ENCODE results near the gene CDH23. TPM values are rescaled to one million over a fixed set of nuclear protein-coding genes. Genes with fewer than 3 reads are reported as not detected.
A peak's percentile ranks its signal among the peaks of the same experiment; 100 is the strongest.

Gene CDH23
- total RNA-seq, 2 donors from 2014 or later, result 8.1 to 9.0 TPM

DNA sequence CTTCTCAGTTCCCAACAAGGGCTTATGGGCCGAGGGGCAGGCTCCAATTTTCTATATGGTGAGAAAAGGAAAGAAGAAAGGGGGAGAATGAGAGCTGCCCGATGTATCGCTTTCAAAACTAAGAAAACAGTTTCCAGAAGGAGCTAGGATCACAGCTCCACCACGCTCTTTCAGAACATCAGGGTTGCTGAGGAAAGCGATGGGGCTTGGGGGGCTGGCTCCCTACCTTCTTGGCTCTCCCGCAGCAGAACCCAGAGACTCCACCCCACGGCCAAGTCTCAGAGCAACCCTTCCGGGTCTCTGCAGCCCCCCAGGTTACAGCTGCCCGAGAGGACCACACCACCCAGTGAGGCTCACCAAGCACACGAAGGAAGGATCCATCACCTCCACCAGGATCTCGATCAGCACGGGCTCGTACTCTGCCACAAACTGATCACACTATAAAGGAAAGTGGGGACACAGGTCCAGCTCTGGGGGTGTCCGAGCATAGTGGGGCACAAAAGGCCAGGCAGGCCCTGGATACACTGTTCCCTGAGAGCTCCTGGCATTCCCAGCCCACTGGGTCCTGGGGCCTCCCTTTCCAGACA lies 422.0 kb downstream of the CDH23 start:
- ATAC-seq (no peak), DNase-seq (no peak)
- Mint-ChIP-seq H3K27me3 (no peaks in the 10 kb centered on the region), H3K4me3 (no peak overlapping the region), H3K4me1 (peaks cover 4% of the 10 kb centered on the region), H3K27ac (peak overlapping the region; percentile 24), H3K36me3 (ENCODE audit: low read depth) (peaks cover 4% of the 10 kb centered on the region)
- H3K9me3 ChIP-seq (ENCODE audit: control insufficient read depth, low read length, poor library complexity, severe bottlenecking), result no peaks in the 10 kb centered on the region

DNA sequence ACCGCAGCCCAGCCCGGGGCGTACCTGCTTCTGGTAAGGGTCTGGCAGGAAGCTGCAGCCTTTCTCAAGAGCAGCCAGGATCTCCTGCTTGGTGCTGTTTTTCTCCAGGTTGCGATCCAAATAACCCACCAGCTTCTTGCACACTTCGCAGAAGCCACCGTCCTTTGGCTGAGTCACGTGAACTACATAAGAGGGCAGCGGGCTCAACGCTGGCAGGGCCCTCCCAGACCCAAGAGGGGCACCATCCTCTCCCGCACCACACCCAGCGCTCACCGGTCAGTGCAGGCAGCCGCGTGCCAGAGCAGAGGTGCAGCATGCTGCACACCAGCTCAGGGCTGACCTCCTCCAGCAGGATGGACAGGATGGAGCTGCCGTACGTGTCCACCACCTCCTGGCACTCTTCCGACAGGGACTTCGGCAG lies 422.7 kb downstream of the CDH23 start:
- ATAC-seq (no peak), DNase-seq (no peak)
- Mint-ChIP-seq H3K4me3 (no peak overlapping the region), H3K4me1 (peaks cover 4% of the 10 kb centered on the region), H3K27ac (no peak overlapping the region), H3K36me3 (ENCODE audit: low read depth) (peaks cover 5% of the 10 kb centered on the region), H3K27me3 (no peaks in the 10 kb centered on the region)
- H3K9me3 ChIP-seq (ENCODE audit: control insufficient read depth, low read length, poor library complexity, severe bottlenecking), result no peaks in the 10 kb centered on the region

DNA sequence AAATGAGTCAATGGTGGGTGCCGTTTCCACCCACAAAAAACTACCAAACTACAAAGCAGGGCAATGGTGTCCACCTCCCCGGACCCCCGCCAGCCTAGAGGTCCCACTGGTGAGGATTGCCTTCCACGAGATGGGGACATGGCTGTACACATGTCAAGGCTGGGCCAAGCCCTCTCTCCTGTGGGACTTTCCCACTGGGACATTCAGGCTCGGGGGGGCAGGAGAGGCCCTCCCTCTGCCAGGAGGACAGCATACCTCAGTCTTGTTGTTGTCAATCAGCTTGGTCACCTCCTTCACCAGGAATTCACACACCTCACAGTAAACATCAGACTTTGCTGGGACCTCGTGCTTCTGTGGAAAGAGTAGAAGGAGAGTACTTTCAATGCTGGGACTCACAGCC lies 423.3 kb downstream of the CDH23 start:
- H3K9me3 ChIP-seq (ENCODE audit: control insufficient read depth, low read length, poor library complexity, severe bottlenecking), result no peaks in the 10 kb centered on the region
- peaks cover 5% of the 10 kb centered on the region for H3K36me3 Mint-ChIP-seq (ENCODE audit: low read depth)
- DNase-seq (no peak), ATAC-seq (no peak)
- H3K27me3 Mint-ChIP-seq, result no peaks in the 10 kb centered on the region
- H3K27ac Mint-ChIP-seq, result no peak overlapping the region
- H3K4me3 Mint-ChIP-seq, result no peak overlapping the region
- peaks cover 4% of the 10 kb centered on the region for H3K4me1 Mint-ChIP-seq

DNA sequence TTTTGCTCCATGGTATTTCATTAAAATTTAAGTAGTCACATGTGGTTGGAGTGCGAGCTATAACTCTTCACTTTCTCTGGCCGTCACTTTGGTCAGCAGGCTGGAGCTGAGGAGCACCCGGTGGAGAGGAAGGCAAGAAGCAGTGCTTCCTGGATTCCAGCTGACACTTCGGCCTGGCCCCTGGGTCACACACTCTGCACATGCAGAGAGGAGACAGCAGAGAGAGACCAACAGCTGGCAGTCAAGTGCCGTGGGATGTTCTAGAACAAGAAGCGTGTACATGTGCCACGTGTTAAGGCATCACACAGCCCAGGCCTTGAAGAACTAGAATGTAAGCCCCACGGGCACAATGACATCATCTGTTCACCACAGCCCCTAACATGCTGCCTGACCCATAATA lies 424.2 kb downstream of the CDH23 start:
- H3K4me3 Mint-ChIP-seq, result no peak overlapping the region
- H3K36me3 Mint-ChIP-seq (ENCODE audit: low read depth), result peaks cover 5% of the 10 kb centered on the region
- DNase-seq (no peak), ATAC-seq (no peak)
- H3K27me3 Mint-ChIP-seq, result no peaks in the 10 kb centered on the region
- H3K9me3 ChIP-seq (ENCODE audit: control insufficient read depth, low read length, poor library complexity, severe bottlenecking), result no peaks in the 10 kb centered on the region
- peaks cover 4% of the 10 kb centered on the region for H3K4me1 Mint-ChIP-seq
- peak overlapping the region; percentile 47 for H3K27ac Mint-ChIP-seq

DNA sequence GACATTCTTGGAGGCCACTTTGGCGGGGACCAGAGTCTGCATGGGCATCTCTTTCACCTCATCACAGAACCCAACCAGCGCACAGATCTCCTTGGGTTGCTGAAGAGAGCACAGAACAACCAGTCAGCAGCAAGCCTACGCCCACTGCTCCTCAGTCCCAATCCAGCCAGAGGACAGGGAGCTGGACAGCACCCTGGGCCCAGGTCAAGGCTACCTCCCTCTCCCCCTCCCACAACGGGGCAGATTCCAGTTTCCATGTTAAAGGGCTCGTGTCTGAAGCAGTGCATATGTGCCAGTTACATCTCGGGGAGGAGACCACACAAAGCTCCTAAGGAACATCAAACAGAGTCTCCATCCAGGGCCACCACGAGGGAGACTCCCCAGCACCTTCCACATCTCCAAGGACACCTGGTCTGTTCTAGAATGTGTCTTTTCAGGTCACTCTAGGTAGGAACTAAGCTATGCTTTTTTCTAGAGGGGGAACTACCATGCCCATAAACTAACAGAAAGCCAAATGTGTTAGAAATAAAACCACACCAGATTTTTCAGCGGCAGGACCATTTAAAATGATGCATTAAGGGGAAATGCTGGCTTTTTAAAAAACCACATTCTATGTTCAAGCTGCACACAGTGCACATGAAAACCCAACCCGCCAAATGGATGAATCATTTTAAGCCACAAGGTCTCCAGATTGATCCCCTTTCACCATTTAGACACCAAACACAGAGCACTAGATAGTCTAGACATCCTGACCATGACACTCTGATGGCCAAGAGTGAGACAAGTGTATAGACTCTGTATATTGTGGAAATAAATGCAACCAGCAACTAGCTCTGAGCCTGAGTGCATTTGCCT lies 425.4 kb downstream of the CDH23 start:
- Mint-ChIP-seq H3K27ac (peak overlapping the region; percentile 43), H3K4me3 (peak overlapping the region; percentile 39), H3K36me3 (ENCODE audit: low read depth) (peaks cover 5% of the 10 kb centered on the region), H3K4me1 (peaks cover 4% of the 10 kb centered on the region), H3K27me3 (no peaks in the 10 kb centered on the region)
- no peak for DNase-seq
- no peak for ATAC-seq
- no peaks in the 10 kb centered on the region for H3K9me3 ChIP-seq (ENCODE audit: control insufficient read depth, low read length, poor library complexity, severe bottlenecking)

DNA sequence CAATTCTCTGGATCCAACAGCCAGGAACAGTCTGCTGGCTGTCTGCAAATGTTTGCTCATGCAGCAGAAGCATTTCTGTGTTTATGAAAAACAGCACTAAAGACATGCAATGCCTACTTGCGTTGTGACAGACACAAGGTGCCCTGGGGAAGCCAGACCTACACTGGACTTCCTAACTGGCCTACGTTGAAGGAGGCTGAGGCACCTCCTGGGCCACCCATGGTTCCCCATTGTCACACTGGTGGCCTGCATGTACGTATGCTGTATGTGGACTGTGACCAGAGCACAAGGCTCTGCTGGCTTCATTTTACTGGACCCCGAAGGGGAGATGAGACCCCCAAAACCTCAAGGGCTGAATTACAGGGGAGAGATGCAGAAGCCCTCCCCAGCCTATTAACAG lies 426.6 kb downstream of the CDH23 start:
- peaks cover 3% of the 10 kb centered on the region for H3K4me1 Mint-ChIP-seq
- peaks cover 3% of the 10 kb centered on the region for H3K36me3 Mint-ChIP-seq (ENCODE audit: low read depth)
- no peak overlapping the region for H3K4me3 Mint-ChIP-seq
- ATAC-seq (no peak), DNase-seq (no peak)
- no peaks in the 10 kb centered on the region for H3K27me3 Mint-ChIP-seq
- peak overlapping the region; percentile 32 for H3K27ac Mint-ChIP-seq
- no peaks in the 10 kb centered on the region for H3K9me3 ChIP-seq (ENCODE audit: control insufficient read depth, low read length, poor library complexity, severe bottlenecking)

DNA sequence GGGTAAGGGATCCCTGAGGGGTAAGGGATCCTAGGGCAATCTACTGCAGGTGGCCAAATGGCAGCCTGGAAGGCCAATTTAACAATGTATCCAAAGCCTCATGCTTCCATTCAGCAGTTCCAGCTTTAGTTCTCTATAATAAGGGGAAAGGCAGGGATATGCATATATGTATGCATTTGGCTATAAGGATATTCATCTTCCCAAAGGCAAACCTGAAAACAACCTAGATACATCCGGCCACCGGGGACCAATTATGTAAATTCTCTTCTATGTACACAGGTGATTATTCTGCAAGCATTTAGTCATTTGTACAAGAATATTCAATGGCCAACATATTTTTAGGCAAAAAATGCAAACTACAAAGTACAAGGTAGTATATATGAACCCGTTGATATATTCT lies 427.6 kb downstream of the CDH23 start:
- ATAC-seq (no peak), DNase-seq (no peak)
- peaks cover 3% of the 10 kb centered on the region for H3K4me1 Mint-ChIP-seq
- H3K27ac Mint-ChIP-seq, result peak overlapping the region; percentile 32
- H3K9me3 ChIP-seq (ENCODE audit: control insufficient read depth, low read length, poor library complexity, severe bottlenecking), result no peaks in the 10 kb centered on the region
- no peaks in the 10 kb centered on the region for H3K27me3 Mint-ChIP-seq
- H3K36me3 Mint-ChIP-seq (ENCODE audit: low read depth), result peaks cover 3% of the 10 kb centered on the region
- H3K4me3 Mint-ChIP-seq, result no peak overlapping the region

DNA sequence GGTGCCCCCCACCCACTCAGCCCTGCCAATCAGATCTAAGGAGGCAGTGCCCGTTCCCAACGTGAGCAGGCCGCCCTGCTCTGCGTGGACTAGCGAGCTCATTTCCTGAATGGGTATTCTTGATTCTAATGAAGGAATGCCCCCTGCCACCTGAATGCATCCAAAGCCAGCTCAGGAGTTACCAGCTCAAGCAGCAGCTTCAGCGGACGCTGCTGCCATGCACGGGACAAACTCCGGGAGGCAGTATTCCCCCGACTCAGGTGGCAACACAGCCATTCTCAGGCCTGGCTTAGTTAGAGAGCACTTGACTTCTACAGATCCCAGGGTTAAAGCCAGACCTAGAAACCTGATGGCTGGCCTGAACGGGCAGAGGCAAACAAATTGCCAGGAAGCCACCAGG lies 428.5 kb downstream of the CDH23 start:
- no peak for DNase-seq
- ATAC-seq, result no peak
- no peaks in the 10 kb centered on the region for H3K9me3 ChIP-seq (ENCODE audit: control insufficient read depth, low read length, poor library complexity, severe bottlenecking)
- H3K27me3 Mint-ChIP-seq, result no peaks in the 10 kb centered on the region
- peaks cover 6% of the 10 kb centered on the region for H3K36me3 Mint-ChIP-seq (ENCODE audit: low read depth)
- no peak overlapping the region for H3K4me3 Mint-ChIP-seq
- peaks cover 5% of the 10 kb centered on the region for H3K4me1 Mint-ChIP-seq
- H3K27ac Mint-ChIP-seq, result no peak overlapping the region

DNA sequence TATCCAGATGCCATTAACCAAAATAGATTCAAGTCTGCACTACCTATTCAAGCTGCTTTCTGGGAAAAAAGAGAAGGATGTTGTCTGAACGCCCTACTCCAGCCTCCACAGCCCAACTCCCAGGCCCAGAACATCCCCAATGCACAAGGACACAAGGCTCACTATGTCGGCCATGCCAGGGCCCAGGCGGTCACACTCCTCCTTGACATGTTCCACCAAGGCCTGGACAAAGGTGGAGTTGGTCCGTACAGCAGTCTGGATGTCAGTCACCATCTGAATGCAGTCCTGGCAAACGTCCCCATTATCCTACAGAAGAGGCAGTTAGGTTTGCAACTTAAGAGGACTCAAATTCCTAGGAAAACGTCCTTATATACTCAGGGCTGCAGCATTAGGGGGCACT lies 431.1 kb downstream of the CDH23 start:
- Mint-ChIP-seq H3K36me3 (ENCODE audit: low read depth) (peaks cover 9% of the 10 kb centered on the region), H3K27ac (no peak overlapping the region), H3K4me3 (no peak overlapping the region), H3K27me3 (no peaks in the 10 kb centered on the region), H3K4me1 (peaks cover 10% of the 10 kb centered on the region)
- ATAC-seq (no peak), DNase-seq (no peak)
- no peaks in the 10 kb centered on the region for H3K9me3 ChIP-seq (ENCODE audit: control insufficient read depth, low read length, poor library complexity, severe bottlenecking)

DNA sequence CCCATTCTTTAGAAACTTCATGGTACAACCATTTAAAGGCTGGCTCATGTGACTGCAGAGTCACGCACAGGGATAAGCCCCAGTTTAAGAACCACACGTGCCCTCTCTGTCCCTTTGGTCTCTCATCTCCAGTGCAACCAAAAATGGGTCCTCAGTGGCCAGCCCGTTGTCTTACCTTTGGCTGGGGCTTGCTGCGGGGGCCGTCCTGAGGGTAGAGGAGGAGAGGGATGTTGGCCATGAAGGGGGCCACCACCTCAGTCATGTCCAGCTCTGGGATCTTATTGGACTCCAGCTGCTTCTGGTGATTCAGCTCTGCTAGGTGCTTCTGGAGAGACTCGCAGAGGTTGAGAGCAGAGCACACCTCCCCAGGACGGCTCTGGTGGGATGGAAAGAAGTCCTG lies 432.0 kb downstream of the CDH23 start:
- Mint-ChIP-seq H3K4me3 (no peak overlapping the region), H3K36me3 (ENCODE audit: low read depth) (peaks cover 7% of the 10 kb centered on the region), H3K27ac (no peak overlapping the region), H3K27me3 (no peaks in the 10 kb centered on the region), H3K4me1 (peaks cover 12% of the 10 kb centered on the region)
- H3K9me3 ChIP-seq (ENCODE audit: control insufficient read depth, low read length, poor library complexity, severe bottlenecking), result no peaks in the 10 kb centered on the region
- no peak for ATAC-seq
- no peak for DNase-seq

DNA sequence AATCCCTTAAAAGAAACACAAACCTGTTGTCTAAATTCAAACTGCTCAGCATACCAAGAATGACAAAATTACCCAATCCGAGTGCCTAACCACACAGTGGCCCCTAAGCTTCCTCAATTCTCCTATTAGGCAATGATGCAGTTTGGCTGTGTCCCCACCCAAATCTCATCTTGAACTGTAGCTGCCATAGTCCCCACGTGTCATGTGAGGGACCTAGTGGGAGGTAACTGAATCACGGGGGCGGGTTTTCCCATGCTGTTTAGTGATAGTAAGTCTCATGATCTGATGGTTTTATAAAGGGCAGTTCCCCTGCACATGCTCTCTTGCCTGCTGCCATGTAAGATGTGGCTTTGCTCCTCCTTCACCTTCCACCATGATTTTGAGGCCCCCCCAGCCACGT lies 432.5 kb downstream of the CDH23 start:
- Mint-ChIP-seq H3K4me1 (peaks cover 13% of the 10 kb centered on the region), H3K36me3 (ENCODE audit: low read depth) (peaks cover 6% of the 10 kb centered on the region), H3K27me3 (no peaks in the 10 kb centered on the region), H3K27ac (peak overlapping the region; percentile 49), H3K4me3 (no peak overlapping the region)
- H3K9me3 ChIP-seq (ENCODE audit: control insufficient read depth, low read length, poor library complexity, severe bottlenecking), result no peaks in the 10 kb centered on the region
- DNase-seq (no peak), ATAC-seq (no peak)

DNA sequence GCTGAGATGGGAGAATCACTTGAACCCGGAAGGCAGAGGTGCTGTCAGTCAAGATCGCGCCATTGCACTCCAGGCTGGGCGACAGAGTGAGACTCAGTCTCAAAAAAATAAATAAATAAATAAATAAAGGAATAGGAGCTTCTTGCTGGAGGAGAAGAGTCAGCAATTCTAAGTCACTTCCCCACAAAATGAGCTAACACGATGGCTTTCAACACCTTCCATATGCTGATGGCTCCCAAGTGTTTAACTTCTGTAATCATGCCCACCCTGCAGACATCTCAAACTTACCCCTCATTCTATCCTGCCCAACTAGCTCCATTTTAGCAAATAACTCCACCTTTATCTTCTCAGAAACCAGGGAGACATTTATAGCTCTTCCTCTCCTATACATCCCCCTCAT lies 433.2 kb downstream of the CDH23 start:
- Mint-ChIP-seq H3K4me1 (peaks cover 13% of the 10 kb centered on the region), H3K4me3 (peak overlapping the region; percentile 60), H3K27me3 (no peaks in the 10 kb centered on the region), H3K36me3 (ENCODE audit: low read depth) (peaks cover 6% of the 10 kb centered on the region), H3K27ac (peak overlapping the region; percentile 49)
- ATAC-seq, result no peak
- no peak for DNase-seq
- no peaks in the 10 kb centered on the region for H3K9me3 ChIP-seq (ENCODE audit: control insufficient read depth, low read length, poor library complexity, severe bottlenecking)

DNA sequence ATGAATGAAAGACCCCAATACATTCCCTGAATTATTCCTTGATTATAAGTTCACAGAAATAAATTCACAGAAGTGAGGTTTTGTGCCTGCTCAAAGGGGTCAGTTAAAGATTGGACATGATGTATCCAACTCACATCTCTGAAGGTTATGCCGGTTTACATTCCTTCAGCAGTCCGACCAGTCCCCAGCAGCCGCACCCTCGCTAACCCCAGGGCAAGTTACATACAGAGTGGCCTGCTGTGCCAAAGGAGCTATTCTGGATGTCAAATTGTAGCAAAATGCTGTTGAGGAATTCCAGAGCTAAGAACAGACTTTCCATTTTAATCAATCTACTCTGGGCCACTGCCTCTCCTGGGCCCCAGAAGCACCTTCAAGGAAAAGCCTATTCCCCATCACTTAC lies 434.0 kb downstream of the CDH23 start:
- no peaks in the 10 kb centered on the region for H3K9me3 ChIP-seq (ENCODE audit: control insufficient read depth, low read length, poor library complexity, severe bottlenecking)
- Mint-ChIP-seq H3K36me3 (ENCODE audit: low read depth) (peaks cover 6% of the 10 kb centered on the region), H3K4me3 (no peak overlapping the region), H3K27ac (no peak overlapping the region), H3K27me3 (no peaks in the 10 kb centered on the region), H3K4me1 (peaks cover 14% of the 10 kb centered on the region)
- ATAC-seq (no peak), DNase-seq (no peak)

All from T-helper 17 cell (primary cell).